C4-2B (cell line): ENCODE data around the gene IGSF22.

Experiments used
- H3K27ac ChIP-seq: fragments of 450-650 bp; 2 replicates; pipeline ENCODE4 v1.5.1; 2017
- CTCF ChIP-seq: fragments of 450-650 bp; conservative IDR thresholded peaks from 2 replicates; pipeline ENCODE4 v1.5.1; 2017; ENCODE audit warnings: mild to moderate bottlenecking
- ZFX ChIP-seq: fragments of 450-650 bp; IDR thresholded peaks from 2 replicates; pipeline ENCODE4 v1.6.1; 2017

Gene IGSF22

GRCh38 chr11:18769802-18770456, 43.9 kb upstream of the IGSF22 start:
- no peak overlapping the region for H3K27ac ChIP-seq

GRCh38 chr11:18768978-18769377, 43.0 kb upstream of the IGSF22 start:
- TF ChIP-seq ZFX, result no peak
- TF ChIP-seq CTCF, result no peak
- H3K27ac ChIP-seq, result no peak overlapping the region

More at GRCh38 chr11:18769802-18770456, 43.9 kb upstream of the IGSF22 start:
- TF ChIP-seq CTCF (no peak), ZFX (no peak)

- TF ChIP-seq ZFX, result no peak
- TF ChIP-seq CTCF, result no peak
- no peak overlapping the region for H3K27ac ChIP-seq
Observed at GRCh38 chr11:18768472-18768901, 42.5 kb upstream of the IGSF22 start.

GRCh38 chr11:18766015-18766414, 40.0 kb upstream of the IGSF22 start:
- no peak for TF ChIP-seq CTCF
- TF ChIP-seq ZFX, result no peak
- no peak overlapping the region for H3K27ac ChIP-seq

- TF ChIP-seq CTCF (no peak), ZFX (no peak)
Observed at GRCh38 chr11:18765554-18765953, 39.6 kb upstream of the IGSF22 start.

GRCh38 chr11:18761741-18762140, 35.8 kb upstream of the IGSF22 start:
- TF ChIP-seq ZFX (no peak), CTCF (no peak)
- H3K27ac ChIP-seq, result no peak overlapping the region

More at GRCh38 chr11:18765554-18765953, 39.6 kb upstream of the IGSF22 start:
- no peak overlapping the region for H3K27ac ChIP-seq

- no peak for TF ChIP-seq ZFX
- no peak for TF ChIP-seq CTCF
- H3K27ac ChIP-seq, result no peak overlapping the region
Observed at GRCh38 chr11:18761144-18761543, 35.2 kb upstream of the IGSF22 start.
